NCI-H460 (cell line): ENCODE data around the gene RGPD3. TPM values are rescaled to one million over a fixed set of nuclear protein-coding genes. Genes with fewer than 3 reads are reported as not detected.
"Not testable (repeated sequence)": the region's sequence is repeated elsewhere in the genome, so short reads cannot be mapped to it uniquely, and the experiment has no call there.

Source experiments
- DNase-seq: peaks from one replicate; pipeline ENCODE4 v3.0.0-alpha.2; 2016; ENCODE audit warnings: low read depth; ENCODE audit errors: extremely low read depth
- polyA plus RNA-seq: library from polyadenylated mRNA; depleted of rRNA; stranded (reverse); fragments of >200 nt; gene quantifications from 2 replicates; pipeline ENCODE4 v1.2.3, GENCODE V29; 2014; cell fraction: nucleus; rRNA removed
- total RNA-seq: library from RNA; depleted of rRNA; stranded (reverse); fragments of >200 nt; shearing (Covaris generic); gene quantifications from 2 replicates; pipeline ENCODE4 v1.2.3, GENCODE V29; 2014; rRNA removed

RGPD3 gene
- 0.05 and 0.06 TPM in 2 replicates for total RNA-seq
- polyA plus RNA-seq = 0.05 TPM in 1 of 2 replicates, not detected in the other

GRCh38 chr2:106468107-106468506 lies at the start of gene RGPD3:
RGPD3 (minus strand) TSS chr2:106468413; CDS start chr2:106468288, 125 bp downstream.
- not testable (repeated sequence) for DNase-seq

- no peak for DNase-seq
Measured at GRCh38 chr2:106517329-106517728, 49.1 kb upstream of the RGPD3 start.

DNA sequence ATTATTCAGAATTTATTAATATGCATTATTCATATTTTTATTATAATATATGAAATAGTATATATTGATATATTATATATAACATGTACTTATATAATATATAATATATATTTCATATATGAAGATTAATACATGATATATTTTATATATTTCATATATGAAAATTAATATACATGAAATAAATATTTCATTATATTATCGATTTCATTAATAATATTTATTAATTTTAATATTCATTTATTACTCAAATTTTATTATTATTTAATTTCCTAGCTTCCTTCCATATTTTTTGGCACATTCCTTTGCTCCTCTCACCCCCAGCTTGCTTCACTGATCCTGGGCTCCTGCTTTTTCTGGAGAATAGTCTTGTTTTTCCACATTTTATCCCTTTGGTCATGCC lies 48.7 kb upstream of the RGPD3 start:
- DNase-seq = no peak

GRCh38 chr2:106516436-106516835 lies 48.2 kb upstream of the RGPD3 start:
- DNase-seq = peak; percentile 92

DNA sequence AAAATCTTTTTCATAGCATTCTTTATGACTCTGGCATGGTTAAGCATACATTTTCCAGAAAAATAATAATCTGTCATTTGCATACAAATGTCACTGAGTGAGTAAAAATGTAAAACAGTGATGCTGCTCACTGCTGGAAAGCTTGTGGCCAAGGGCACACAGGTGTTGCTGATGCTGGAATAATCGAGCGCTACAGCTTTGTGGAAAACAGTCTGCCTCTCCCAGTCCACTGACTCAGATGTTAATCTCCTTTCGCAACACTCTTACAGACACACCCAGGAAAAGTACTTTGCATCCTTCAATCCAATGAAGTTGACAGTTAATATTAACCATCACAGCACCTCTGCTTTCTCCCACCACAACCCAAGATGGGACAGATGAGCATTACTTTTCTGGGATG lies 46.6 kb upstream of the RGPD3 start:
- peak; percentile 88 for DNase-seq

DNA sequence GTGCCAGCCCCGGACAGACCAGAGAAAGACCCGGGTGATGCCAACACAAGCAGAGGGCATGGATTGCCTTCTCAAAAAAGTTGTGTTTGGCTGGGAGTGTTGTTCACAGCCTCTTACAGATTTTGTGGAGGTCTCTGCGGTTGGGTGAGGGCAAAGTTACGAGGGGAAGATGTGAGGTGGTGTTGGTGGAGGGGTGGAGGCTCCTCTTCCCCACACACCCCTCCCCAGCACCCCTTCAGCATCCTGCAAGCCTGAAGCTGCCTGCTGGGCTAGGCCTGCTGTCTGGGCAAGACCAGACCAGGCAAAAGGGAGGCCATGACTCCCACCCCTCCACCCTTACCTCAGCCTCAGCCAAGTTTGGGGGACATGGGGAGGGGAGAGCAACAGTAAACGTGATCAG lies 45.2 kb upstream of the RGPD3 start:
- DNase-seq = not testable (repeated sequence)

DNA sequence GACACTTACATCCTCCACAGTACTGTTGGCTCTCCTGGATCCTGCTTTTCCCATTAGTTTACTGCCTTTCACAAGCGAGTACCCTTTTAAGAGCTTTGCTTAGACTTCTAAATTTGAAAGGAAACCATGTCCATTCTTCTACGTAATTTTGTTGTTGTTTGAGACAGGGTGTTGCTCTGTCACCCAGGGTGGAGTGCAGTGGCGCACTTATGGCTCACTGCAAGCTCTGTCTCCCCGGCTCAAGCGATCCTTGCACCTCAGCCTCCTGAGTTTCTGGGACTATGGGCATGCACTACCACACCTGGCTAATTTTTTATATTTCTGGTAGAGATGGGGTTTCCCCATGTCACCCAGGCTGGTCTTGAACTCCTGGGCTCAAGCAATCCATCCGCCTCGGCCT lies 43.7 kb upstream of the RGPD3 start:
- peak; percentile 53 for DNase-seq

DNA sequence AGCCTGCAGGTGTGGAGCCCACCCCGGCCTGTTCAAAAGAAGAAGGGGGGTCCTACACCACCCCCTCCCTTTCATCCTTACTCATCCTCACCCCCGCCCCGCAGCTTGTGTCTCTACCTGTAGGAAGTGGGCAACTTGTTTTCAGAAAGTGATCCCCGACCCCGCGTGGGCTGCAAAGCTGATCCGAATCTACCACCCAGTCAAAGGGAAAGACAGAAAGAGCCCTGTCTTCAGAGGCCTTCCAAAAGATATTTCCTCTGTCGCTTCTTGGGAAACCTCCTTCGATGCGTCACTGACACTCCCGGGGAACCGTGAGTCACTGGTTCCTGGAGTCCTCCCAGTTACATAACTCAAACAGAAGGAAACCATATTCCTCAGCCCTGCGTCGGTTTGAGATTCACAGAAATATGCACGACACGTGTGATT lies 43.3 kb upstream of the RGPD3 start:
- peak; percentile 92 for DNase-seq

- DNase-seq = not testable (repeated sequence)
Measured at GRCh38 chr2:106510791-106511190, 42.6 kb upstream of the RGPD3 start.

DNA sequence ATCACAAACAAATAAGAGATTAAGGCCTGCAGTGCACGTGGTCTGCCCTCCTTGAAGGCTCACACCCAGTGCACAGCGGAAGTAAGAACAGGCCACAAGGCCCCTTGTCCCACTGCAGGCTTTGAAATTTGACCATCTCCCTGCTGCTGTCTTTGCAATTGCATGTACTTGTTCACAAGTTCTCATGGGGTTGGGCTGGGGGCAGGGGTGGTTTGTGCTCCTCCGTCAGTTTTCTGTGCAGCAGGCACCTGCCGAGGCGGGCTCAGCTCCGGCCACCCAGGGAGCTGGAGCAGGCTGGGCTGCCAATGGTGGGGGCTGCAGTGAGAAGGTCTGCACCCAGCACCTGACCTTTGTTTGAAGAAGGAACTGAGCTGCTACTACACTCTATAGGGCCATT lies 41.2 kb upstream of the RGPD3 start:
- not testable (repeated sequence) for DNase-seq

- DNase-seq = not testable (repeated sequence)
Measured at GRCh38 chr2:106508660-106509373, 40.6 kb upstream of the RGPD3 start.

- DNase-seq = not testable (repeated sequence)
Measured at GRCh38 chr2:106506002-106506687, 37.9 kb upstream of the RGPD3 start.

DNA sequence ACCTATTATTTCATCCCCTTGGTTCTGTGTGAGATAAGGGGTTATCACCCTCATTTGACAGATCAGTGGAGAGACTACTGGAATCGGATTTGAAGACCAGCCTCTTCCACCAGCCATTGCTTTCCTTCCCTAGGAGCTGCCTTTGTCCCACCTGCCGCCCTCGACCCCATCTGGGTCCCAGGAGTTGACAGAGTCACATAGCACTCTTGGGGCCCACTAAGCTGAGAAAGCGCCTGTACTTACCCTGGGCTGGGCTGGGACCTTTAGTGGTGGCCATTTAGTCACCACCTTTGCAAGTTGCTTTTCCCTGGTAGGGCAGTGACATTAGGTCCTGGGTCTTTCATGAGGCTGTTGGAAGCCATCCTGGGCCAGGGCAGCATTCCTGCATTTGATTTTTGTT lies 36.6 kb upstream of the RGPD3 start:
- DNase-seq = not testable (repeated sequence)

DNA sequence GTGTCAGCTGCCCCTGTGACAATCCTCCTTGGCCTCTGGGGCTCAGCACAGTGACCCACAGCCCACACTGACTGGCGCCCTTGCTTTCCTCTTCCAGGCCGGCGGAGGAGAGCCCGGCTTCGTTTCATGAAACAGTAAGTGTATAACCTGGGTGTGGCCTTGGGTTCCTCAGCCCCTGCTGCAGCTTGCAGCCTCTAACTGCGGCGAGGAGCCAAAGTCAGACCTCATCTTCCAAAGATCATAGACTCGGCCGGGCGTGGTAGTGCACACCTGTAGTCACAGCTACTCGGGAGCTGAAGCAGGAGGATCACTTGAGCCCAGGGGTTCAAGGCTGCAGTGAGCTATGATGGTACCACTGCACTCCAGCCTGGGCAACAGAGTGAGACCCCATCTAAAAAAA lies 36.0 kb upstream of the RGPD3 start:
- not testable (repeated sequence) for DNase-seq

DNA sequence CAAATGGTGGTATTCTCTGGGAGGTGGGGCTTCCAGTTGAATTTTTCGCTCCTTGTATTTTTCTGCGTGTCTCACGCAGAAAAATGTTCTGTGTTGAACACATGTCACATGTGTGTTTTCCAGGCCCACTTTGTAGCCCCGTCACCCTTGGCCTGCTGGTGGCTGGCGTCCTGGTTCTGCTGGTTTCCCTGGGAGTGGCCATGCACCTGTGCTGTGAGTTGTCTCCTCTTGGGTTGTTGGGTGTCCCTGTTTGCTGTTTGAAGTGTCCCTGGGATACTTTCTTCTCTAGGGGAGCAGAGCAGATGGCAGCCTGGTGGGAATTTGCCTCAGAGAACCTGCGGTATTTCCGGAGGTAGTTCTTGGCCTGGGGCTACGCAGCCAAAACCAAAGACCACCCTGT lies 34.1 kb upstream of the RGPD3 start:
- not testable (repeated sequence) for DNase-seq

DNA sequence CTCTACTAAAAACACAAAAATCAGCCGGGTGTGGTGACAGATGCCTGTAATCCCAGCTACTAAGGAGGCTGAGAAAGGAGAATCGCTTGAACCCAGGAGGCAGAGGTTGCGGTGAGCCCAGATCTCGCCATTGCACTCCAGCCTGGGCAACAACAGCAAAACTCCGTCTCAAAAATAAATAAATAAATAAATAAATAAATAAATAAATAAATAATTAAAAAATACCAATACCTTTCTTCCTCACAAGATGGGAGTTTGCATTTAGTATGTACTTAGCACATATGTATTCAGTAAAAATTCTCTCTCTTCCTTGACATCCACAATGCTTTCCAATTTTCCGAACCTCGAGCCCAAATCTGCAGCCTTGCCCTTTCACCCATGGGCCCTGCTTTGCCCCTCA lies 32.1 kb upstream of the RGPD3 start:
- DNase-seq = not testable (repeated sequence)

- not testable (repeated sequence) for DNase-seq
Measured at GRCh38 chr2:106498549-106498948, 30.3 kb upstream of the RGPD3 start.

DNA sequence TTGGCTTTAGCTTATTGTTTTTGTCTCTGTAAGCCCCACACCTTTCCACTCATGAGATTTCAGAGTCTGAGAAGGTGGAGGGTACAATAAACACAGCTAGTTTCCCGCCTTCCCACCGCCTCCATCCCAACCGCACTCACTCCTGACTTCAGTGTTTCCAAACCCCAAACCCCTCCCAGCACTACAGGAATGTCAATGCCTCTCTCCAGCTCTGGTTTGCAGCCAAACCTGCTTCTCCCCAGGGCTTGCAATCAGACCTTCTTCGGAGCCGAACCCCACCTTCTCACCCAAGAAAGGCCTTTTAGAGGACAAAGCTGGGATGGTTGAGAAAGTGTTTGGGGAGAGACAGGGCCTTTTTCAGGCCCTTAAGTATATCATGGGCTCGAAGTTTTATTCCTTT lies 24.7 kb upstream of the RGPD3 start:
- not testable (repeated sequence) for DNase-seq

GRCh38 chr2:106492399-106492798 lies 24.2 kb upstream of the RGPD3 start:
- DNase-seq = not testable (repeated sequence)

DNA sequence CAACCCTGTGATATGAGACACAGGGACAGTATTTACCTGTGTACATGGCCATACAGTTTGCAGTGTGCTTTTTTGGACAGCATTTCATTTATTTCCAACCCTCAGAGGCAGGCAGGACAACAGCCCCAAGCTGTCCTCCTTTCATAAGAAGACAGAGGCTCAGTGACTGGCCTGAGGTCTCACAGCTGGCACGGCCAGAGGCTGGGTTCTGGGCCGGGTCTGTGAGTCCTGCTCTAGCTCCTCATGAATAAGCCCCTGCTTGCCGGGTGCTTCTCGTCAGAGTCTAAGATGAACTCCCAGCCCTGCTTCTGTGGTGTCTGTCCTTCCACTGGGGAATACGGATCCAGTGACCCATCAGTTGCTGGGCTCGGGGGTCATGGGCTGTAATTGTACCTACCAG lies 21.5 kb upstream of the RGPD3 start:
- DNase-seq = not testable (repeated sequence)

DNA sequence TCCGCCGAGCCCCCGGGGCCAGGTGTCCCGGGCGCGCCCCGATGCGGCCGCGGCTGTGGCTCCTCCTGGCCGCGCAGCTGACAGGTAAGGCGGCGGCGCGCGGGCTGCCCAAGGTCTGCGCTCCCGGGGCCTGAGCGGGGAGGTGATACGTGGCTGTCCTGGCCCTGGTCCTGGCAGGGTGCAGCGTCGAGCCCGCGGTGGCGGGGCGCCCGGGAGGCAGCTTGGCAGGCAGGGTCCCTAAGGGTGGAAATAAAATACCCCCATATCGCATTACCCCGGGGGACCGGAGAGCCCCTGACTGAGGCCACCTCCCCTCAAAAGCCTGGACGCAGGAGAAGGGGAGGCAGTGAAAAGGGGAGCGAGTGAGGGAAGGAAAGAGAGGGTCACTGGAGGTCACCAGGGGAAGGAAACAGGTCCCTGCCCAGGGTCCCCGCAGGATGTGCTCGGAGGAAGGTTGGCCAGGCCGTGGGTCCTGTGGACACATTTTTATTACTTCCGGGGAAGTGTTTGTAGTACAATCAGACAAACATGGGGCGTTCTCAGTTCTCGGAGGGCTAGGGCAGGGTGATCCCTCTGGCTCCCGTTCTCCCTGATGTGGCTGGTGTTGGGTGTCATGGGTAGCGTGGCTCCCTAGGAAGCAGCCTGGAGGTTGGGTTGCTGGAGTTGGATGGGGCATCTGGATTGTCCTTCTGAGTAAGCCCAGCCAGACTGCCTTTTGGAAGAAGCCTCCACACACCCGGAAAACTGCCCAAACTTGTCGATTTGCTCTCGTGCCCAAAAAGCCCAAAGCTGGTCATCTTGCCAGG lies 19.4 kb upstream of the RGPD3 start:
- not testable (repeated sequence) for DNase-seq
